HCT116 (cell line): ENCODE data around the gene SLC25A4. TPM values are rescaled to one million over a fixed set of nuclear protein-coding genes. Genes with fewer than 3 reads are reported as not detected.

Experiments used
- ATAC-seq: fragments of 200-7000 bp; cut with Tn5 transposase; 2 replicates; pipeline ENCODE4 v1.9.1; 2020; ENCODE audit warnings: mild to moderate bottlenecking, moderate library complexity
- BruUV-seq: library from RNA; stranded (reverse); fragments of 400-500 nt; replicated peaks from 2 replicates; lab custom pipeline; 2021; lab: Mats Ljungman, UMichigan
- CTCF ChIA-PET: fragments of 300-600 bp; sonication (Branson Sonifier 250); formaldehyde crosslinking; loops from one replicate; lab custom pipeline; 2021; ENCODE audit warnings: antibody characterized with exemption; lab: Charles Lee
- POLR2A ChIA-PET: fragments of 300-600, 350-600 bp; sonication (Branson Sonifier 250); formaldehyde crosslinking; loops from one replicate; lab custom pipeline; 2021; ENCODE audit warnings: antibody characterized with exemption; lab: Charles Lee
- RAD21 ChIA-PET, 2 experiments: fragments of 300-600 bp; sonication (Branson Sonifier 250); formaldehyde crosslinking; loops; one replicate each; lab custom pipeline; 2023; ENCODE audit warnings: low total read pairs in 2 of 2; ENCODE audit not compliant: uncharacterized antibody in 2 of 2, unreplicated experiment in 2 of 2, low non-redundant PET in 1 of 2; lab: Charles Lee
- DNase-seq: peaks from one replicate; pipeline ENCODE4 v3.0.0-alpha.2; 2010; ENCODE audit warnings: low read depth, low spot score
- H2AFZ ChIP-seq: fragments of 200-600 bp; shearing (Covaris generic), sonication (generic); 2 replicates; pipeline ENCODE4 v1.6.1; 2017; ENCODE audit warnings: low read depth, mixed run types, mixed read lengths, antibody characterized with exemption, low read length; ENCODE audit not compliant: poor library complexity, severe bottlenecking
- H3K27ac ChIP-seq: 2 replicates; pipeline ENCODE4 v1.5.1; 2012; ENCODE audit warnings: low read depth, low read length
- H3K27me3 ChIP-seq: fragments of 200-600 bp; sonication (generic); 2 replicates; pipeline ENCODE4 v1.6.1; 2016; ENCODE audit warnings: mixed run types, low read length, mixed read lengths; ENCODE audit not compliant: insufficient read depth
- H3K36me3 ChIP-seq, 2 experiments: fragments of 200-500 bp in 1 of 2; fragments of 200-600 bp in 1 of 2; sonication (Bioruptor generic) in 1 of 2; sonication (generic) in 1 of 2; 2 replicates each; pipeline versions ENCODE4 v1.5.1 to v1.6.1; 2014 to 2016; ENCODE audit warnings: low read length in 2 of 2, inconsistent platforms in 1 of 2, mixed read lengths in 1 of 2, mixed run types in 1 of 2; ENCODE audit not compliant: insufficient read depth in 2 of 2, control insufficient read depth in 1 of 2
- H3K4me1 ChIP-seq, 2 experiments: fragments of 200-600 bp in 1 of 2; sonication (generic) in 1 of 2; 2 replicates each; pipeline versions ENCODE4 v1.5.1 to v1.6.1; 2012 to 2017; ENCODE audit warnings: low read length in 2 of 2, inconsistent platforms in 1 of 2, mild to moderate bottlenecking in 1 of 2, mixed read lengths in 1 of 2, mixed run types in 1 of 2, moderate library complexity in 1 of 2; ENCODE audit not compliant: insufficient read depth in 2 of 2, control insufficient read depth in 1 of 2
- H3K4me2 ChIP-seq: fragments of 200-600 bp; sonication (generic); 2 replicates; pipeline ENCODE4 v1.6.1; 2017; ENCODE audit warnings: mixed run types, low read length, mixed read lengths
- H3K4me3 ChIP-seq, 2 experiments: fragments of 200-600 bp in 1 of 2; sonication (generic) in 1 of 2; replicated peaks in 1 of 2; 2 replicates each; pipeline ENCODE4 v1.5.1; 2011 to 2016; ENCODE audit warnings: low read length in 2 of 2, control low read depth in 1 of 2, low read depth in 1 of 2, mild to moderate bottlenecking in 1 of 2, mixed read lengths in 1 of 2, mixed run types in 1 of 2
- H3K79me2 ChIP-seq: fragments of 200-600 bp; sonication (generic); 2 replicates; pipeline ENCODE4 v1.6.1; 2017; ENCODE audit warnings: mild to moderate bottlenecking, mixed run types, low read length, moderate library complexity, mixed read lengths; ENCODE audit not compliant: insufficient read depth
- H3K9ac ChIP-seq: fragments of 200-600 bp; sonication (generic); 2 replicates; pipeline ENCODE4 v1.6.1; 2016; ENCODE audit warnings: low read length, mixed read lengths
- H3K9me2 ChIP-seq: fragments of 200-600 bp; sonication (generic), shearing (Covaris generic); 2 replicates; pipeline ENCODE4 v1.6.1; 2017; ENCODE audit warnings: mixed run types, mild to moderate bottlenecking, moderate library complexity; ENCODE audit not compliant: insufficient read depth
- H3K9me3 ChIP-seq, 2 experiments: fragments of 200-500 bp in 1 of 2; fragments of 200-600 bp in 1 of 2; sonication (Bioruptor generic) in 1 of 2; sonication (generic) in 1 of 2; 2 replicates each; pipeline ENCODE4 v1.6.1; 2014 to 2017; ENCODE audit warnings: low read length in 2 of 2, mixed read lengths in 2 of 2, inconsistent platforms in 1 of 2, low read depth in 1 of 2, mild to moderate bottlenecking in 1 of 2, mixed run types in 1 of 2, moderate library complexity in 1 of 2; ENCODE audit not compliant: control insufficient read depth in 1 of 2, insufficient read depth in 1 of 2
- H4K20me1 ChIP-seq: fragments of 200-600 bp; sonication (generic), shearing (Covaris generic); 2 replicates; pipeline ENCODE4 v1.6.1; 2017; ENCODE audit warnings: mixed run types, mild to moderate bottlenecking, moderate library complexity; ENCODE audit not compliant: insufficient read depth
- EZH2 ChIP-seq: fragments of 200-600 bp; sonication (generic); IDR thresholded peaks from 2 replicates; pipeline ENCODE4 v1.6.1; 2017; ENCODE audit warnings: antibody characterized with exemption, mixed run types
- JUND ChIP-seq: IDR thresholded peaks from 2 replicates; pipeline ENCODE4 v1.6.1; 2012
- MAX ChIP-seq: IDR thresholded peaks from 2 replicates; pipeline ENCODE4 v1.6.1; 2012
- RAD21 ChIP-seq: IDR thresholded peaks from 2 replicates; pipeline ENCODE4 v1.6.1; 2012; ENCODE audit warnings: low read depth, mild to moderate bottlenecking
- ZFX ChIP-seq: fragments of 450-650 bp; IDR thresholded peaks from 2 replicates; pipeline ENCODE4 v1.6.1; 2017
- intact Hi-C: fragments of 100-400 bp; cut with micrococcal nuclease; formaldehyde crosslinking; loops from 2 replicates; pipeline ENCODE4 v1.10.0; 2022
- total RNA-seq: library from RNA; stranded (reverse); gene quantifications from one replicate; pipeline ENCODE4 v1.2.1, GENCODE V29; 2021; ENCODE audit not compliant: unreplicated experiment
- TF ChIP-seq, protein P1 (sequence below): IDR thresholded peaks from 2 replicates; pipeline ENCODE4 v1.6.1; 2012; ENCODE audit warnings: low read depth

Gene SLC25A4
- total RNA-seq, 1 experiment from 2014 or later, result 27.9 TPM

- no peak overlapping the region for H3K4me2 ChIP-seq
- DNase-seq, result no peak
- ATAC-seq, result no peak
- H3K9me3 ChIP-seq, result no peaks in the 10 kb centered on the region
- H3K79me2 ChIP-seq, result no peaks in the 10 kb centered on the region
- H3K27me3 ChIP-seq, result no peaks in the 10 kb centered on the region
- H3K36me3 ChIP-seq, result no peaks in the 10 kb centered on the region
- ChIA-PET RAD21 (no interaction called here), CTCF (interaction anchor here (1.0 kb wide), 1 partner anchor 96 kb away, joined by 3 read pairs; no protein-coding TSS in a partner anchor), POLR2A (no interaction called here)
- H3K9ac ChIP-seq, result no peak overlapping the region
- intact Hi-C loops, result no loop called here
- no peak for TF ChIP-seq JUND
- TF ChIP-seq, protein P1, sequence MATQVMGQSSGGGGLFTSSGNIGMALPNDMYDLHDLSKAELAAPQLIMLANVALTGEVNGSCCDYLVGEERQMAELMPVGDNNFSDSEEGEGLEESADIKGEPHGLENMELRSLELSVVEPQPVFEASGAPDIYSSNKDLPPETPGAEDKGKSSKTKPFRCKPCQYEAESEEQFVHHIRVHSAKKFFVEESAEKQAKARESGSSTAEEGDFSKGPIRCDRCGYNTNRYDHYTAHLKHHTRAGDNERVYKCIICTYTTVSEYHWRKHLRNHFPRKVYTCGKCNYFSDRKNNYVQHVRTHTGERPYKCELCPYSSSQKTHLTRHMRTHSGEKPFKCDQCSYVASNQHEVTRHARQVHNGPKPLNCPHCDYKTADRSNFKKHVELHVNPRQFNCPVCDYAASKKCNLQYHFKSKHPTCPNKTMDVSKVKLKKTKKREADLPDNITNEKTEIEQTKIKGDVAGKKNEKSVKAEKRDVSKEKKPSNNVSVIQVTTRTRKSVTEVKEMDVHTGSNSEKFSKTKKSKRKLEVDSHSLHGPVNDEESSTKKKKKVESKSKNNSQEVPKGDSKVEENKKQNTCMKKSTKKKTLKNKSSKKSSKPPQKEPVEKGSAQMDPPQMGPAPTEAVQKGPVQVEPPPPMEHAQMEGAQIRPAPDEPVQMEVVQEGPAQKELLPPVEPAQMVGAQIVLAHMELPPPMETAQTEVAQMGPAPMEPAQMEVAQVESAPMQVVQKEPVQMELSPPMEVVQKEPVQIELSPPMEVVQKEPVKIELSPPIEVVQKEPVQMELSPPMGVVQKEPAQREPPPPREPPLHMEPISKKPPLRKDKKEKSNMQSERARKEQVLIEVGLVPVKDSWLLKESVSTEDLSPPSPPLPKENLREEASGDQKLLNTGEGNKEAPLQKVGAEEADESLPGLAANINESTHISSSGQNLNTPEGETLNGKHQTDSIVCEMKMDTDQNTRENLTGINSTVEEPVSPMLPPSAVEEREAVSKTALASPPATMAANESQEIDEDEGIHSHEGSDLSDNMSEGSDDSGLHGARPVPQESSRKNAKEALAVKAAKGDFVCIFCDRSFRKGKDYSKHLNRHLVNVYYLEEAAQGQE, result no peak
- TF ChIP-seq EZH2, result no peak
- TF ChIP-seq ZFX, result no peak
- no peak for TF ChIP-seq RAD21
- no peak for TF ChIP-seq MAX
- H2AFZ ChIP-seq, result no peak overlapping the region
- H4K20me1 ChIP-seq, result no peaks in the 10 kb centered on the region
- no peaks in the 10 kb centered on the region; a peak in 1 of 4 replicates for H3K4me1 ChIP-seq
- H3K27ac ChIP-seq, result no peak overlapping the region
- no peak overlapping the region for H3K4me3 ChIP-seq
- H3K9me2 ChIP-seq, result no peaks in the 10 kb centered on the region
- BruUV-seq, result no TSS peak
Observed at GRCh38 chr4:185101354-185101890, 41.6 kb upstream of the SLC25A4 start.
